A172 (cell line): ENCODE results near the gene TMSB10. TPM values are rescaled to one million over a fixed set of nuclear protein-coding genes. Genes with fewer than 3 reads are reported as not detected.
"Not testable (repeated sequence)": the region's sequence is repeated elsewhere in the genome, so short reads cannot be mapped to it uniquely, and the experiment has no call there.

ENCODE experiments used
- DNase-seq: peaks from one replicate; pipeline ENCODE4 v3.0.0-alpha.2; 2015; ENCODE audit warnings: low spot score
- total RNA-seq: library from RNA; depleted of rRNA; stranded (reverse); fragments of >200 nt; shearing (Covaris generic); gene quantifications from 2 replicates; pipeline ENCODE4 v1.2.3, GENCODE V29; 2014; rRNA removed

Gene TMSB10
- 8,628 and 10,596 TPM in 2 replicates for total RNA-seq

DNA sequence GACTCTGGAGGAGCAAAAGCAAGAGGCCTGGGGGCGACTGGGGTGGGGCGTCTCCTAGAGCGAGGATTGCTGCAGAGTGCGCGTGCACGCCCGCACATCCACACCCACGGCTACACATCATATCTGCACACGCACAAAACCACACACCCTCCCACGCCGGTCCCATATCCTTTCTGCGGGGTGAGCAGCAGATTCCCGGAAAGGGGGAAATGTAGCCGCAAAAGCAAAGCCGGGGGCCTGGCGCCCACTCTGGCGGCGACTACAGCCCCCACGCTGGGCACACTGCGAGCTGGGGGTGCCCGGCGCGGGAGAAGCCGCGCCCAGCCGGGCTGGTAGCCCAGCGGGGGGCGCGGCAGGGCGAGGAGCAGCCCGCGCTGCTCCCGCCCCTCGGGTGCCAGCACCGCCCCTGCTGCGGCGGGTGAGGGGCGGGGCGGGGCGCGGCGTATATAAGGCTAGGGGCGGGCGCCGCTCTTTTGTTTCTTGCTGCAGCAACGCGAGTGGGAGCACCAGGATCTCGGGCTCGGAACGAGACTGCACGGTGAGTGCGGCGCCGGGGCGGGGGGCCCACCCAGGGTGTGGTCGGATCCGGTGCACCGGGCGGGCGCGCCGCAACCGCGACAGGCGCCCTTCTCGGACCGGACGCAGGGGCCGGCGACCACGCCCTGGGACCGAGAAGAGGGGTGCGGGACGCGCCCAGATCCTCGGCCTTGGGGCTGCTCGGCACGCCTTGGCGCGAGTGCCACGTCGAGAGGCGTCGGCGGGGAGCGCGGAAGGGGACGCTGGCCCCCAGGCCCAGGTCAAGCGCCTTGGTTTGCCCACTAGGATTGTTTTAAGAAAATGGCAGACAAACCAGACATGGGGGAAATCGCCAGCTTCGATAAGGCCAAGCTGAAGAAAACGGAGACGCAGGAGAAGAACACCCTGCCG, at the start of gene TMSB10:
Gene TMSB10 (plus strand): TSS at position 476 of the 927 bp plus-strand sequence.
- DNase-seq = peak; percentile 84

DNA sequence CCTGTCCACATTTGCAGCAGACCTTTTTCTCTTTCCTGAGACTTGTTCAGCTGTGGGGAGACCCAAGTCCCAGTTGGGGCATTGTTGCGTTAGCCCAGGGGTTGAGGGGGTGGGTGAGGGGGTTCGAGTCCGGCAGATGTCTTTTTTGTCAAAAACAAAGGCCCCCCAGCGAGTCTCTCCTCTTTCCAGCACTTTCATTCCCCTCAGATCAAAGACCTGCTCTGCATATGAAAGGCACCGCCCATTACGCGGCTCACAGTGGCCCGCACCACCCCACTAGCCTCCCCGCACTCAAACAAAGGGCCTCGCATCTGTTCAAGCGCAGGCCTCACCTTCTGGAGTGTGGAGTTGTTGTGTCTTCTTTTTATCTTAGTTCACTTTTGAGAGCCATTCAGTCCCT, 49.7 kb upstream of the TMSB10 start:
- DNase-seq = no peak

DNA sequence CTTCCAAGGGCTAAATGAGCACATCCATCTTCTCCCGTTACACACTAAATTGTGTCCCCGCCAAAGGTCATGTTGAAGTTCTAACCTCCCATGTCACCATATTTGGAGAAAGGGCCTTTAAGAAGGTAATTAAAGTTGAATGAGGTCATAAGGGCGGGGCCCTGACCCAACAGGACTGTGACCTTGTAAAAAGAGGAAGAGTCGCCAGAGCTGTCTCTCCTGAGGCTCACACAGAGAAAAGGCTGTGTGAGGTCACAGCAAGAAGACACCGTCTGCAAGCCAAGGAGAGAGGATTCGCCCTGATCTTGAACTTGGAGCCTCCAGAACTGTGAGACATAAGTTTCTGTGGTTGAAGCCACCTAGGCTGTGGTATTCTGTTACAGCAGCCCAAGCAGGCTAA, 48.7 kb upstream of the TMSB10 start:
- no peak for DNase-seq

DNA sequence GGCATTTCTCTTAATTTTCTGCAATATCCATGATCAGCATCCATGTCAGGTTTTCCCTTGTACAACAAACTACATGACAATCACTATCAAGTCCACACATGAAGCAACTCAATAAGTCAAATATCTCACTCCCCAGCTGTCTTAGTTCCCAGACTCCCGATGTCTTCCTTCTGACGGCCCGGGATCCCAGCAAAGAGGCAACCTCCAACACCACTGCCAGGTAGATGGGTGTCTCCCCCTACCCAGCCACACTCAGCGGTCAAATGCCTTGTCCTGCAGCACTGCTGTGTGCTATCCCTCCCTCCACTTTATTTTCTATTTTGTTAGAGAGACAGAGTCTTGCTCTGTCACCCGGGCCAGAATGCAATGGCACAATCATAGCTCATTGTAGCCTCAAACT, 47.9 kb upstream of the TMSB10 start:
- DNase-seq = no peak

DNA sequence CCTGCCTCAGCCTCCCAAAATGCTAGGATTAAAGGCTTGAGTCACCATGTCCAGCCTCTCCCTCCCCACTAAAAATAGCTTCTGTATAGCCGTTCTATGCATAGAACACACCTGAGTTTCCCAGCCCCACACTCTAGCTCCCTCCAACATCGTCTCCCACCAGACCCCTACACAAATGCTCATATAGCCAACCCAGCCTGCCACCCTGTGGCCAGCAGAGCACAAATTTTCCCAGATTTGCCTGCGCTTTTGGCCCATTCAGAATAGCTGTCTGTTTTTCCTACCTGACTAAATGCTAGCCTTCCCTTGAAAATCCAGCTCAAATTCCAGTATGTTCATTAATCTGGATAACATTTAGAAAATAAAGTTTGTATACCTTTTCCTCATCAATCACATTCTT, 47.3 kb upstream of the TMSB10 start:
- DNase-seq = no peak

DNA sequence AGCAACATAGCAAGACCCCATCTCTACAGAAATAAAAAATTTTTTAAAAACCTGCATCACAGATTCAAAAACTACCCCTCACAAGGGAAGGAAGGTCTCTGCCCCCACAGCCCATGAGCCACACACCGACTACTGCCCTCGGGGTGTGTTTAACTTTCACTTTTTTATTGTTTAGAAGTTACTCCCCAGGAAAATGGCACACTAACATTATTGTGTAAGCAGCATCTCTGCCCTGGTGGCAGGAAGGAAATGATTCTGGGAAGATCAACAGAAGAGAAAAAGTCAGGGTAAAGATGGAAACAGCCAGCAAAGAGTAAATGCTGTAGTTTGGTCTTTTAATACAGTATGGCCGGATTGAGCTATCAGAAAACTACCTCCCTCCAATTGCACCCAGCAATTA, 46.5 kb upstream of the TMSB10 start:
- DNase-seq = no peak

DNA sequence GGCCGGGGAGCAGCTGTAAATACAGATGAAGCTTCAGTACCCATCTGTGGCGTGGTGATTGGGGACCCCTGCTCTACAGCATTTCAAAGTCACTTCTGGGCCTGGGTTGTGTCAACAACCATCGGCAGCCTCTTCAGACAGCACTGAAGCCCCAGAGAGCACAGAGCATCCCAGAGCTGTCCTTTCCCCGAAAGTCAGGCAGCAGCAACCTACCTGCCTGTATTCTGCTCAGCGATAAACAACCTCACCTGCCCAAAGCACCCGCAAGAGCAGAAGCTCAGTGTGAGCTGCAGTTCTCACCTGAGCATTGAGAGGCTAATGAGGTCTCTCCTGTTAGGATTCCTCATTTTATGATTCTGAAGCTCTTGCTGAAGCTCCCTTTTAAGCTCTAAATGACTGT, 43.9 kb upstream of the TMSB10 start:
- no peak for DNase-seq

DNA sequence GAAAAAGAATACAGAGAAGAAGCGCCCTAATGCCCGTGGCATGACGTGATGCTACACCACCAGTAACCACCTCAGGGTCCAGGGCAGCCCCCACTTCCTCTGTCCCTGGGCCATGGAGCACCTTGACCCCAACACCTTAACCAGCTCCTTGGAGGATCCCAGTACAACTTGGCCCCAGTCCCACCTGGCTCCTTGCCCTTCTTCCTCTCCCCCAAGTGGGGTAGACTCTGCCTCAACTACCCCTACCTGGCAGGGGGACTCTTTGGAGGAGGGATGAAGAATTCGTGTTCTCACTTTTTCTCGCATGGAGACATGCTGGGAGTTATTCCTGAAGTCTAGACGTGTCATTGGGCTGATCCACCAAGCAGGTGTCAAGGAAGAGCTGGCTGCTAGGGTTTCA, 43.5 kb upstream of the TMSB10 start:
- DNase-seq = no peak

DNA sequence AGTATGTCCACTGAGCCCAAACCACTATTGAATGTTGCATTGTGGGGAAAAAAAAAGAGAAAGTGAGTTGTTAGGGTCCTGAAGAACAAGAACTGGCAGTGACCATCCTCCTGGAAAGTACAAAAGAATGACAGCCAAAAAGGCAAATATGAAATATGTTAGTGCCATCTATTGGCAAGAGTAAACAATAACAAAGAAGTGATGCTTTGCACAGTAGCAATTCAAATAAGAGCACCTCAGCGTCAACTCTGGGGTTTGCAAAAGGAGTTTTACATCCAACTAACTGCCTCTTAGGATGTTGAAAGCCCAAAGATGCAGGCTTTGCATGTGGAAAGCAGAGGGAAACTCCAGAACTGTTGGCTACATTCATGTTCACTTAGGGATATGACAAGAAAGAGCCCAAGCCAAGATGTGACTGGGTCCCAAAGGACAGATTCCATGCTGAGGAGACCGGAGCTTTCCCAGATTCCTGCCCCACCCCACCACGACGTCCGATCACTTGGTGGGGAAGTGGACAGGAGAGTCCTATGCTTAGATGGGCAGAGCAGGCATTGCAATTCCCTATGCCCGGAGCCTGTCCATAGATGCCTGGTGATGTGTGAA, 40.2 kb upstream of the TMSB10 start:
- DNase-seq = peak; percentile 26

DNA sequence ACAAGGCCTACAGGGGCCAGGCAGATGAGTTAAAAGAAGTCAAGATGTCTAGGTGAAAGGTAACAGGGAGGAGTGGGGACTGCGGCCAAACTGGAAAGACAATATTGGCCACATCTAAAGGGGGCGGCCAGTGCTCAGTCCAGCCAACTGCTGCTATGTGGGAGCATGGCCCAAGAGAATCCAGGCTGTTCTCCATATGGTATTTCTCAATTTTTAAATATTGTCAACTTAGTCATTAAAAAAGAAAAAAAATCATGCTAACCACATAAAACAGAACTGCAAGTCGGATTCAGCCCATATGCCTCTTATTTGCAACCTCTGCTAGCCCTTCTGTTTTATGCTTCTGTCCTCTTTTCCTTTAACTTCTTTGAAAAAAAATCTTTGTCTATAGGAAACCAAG, 39.3 kb upstream of the TMSB10 start:
- no peak for DNase-seq

DNA sequence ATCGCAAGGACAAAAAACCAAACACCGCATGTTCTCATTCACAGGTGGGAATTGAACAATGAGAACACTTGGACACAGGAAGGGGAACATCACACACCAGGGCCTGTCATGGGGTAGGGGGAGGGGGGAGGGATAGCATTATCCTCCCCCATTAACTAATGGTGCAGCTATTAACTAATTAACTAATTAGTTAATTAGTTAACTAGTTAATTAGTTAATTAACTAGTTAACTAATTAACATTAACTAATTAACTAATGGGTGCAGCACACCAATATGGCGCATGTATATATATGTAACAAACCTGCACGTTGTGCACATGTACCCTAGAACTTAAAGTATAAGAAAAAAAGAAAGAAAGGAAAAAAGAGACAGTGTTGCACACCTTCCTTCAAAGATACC, 37.1 kb upstream of the TMSB10 start:
- DNase-seq = not testable (repeated sequence)

DNA sequence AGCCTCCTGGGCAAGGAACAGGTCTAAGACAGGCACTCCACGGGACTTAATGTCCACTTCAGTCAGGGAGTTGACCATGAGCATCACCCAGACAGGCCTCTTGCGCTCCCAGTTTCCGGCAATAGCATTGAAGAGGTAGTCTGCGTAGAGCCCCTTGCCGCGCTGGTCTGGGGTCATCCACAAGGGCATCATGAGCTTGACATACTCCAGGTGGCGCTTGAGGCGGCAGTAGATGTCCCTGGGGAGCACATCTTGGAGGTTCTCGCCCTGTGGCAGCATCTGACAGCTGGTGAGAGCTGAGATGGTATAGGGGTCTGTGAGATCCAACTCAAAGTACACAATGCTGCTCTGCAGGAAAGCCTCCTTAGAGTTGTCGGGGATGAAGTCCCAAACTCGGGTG, 35.1 kb upstream of the TMSB10 start:
- DNase-seq = no peak

DNA sequence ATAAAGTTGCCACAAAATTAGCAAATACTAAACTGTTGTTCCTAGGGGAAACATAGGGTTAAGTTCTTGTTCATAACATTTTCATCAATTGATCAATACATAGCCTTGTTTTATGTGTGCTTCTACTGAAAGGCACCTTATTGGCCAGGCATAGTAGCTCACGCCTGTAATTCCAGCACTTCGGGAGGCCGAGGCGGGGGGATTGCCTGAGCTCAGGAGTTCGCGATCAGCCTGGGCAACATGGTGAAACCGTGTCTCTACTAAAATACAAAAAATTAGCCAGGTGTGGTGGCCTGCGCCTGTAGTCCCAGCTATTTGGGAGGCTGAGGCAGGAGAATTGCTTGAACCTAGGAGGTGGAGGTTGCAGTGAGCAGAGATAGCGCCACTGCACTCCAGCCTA, 32.8 kb upstream of the TMSB10 start:
- not testable (repeated sequence) for DNase-seq

DNA sequence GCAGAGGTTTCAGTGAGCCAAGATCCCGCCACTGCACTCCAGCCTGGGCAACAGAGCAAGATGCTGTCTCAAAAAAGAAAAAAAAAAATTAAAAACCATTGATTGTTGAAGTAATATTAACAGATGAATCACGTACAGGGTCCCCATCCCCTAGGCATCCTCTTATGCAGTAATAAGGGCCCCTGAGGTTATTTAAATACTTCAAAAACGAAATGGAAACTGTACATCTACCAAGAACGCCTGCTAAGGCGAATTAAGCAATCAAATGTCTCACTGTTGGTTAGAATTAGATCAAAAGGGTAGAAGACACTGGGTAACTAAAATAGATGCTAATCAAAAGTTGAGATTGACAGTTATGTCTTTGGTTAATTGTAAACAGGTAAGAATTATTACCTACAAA, 32.1 kb upstream of the TMSB10 start:
- DNase-seq = no peak

DNA sequence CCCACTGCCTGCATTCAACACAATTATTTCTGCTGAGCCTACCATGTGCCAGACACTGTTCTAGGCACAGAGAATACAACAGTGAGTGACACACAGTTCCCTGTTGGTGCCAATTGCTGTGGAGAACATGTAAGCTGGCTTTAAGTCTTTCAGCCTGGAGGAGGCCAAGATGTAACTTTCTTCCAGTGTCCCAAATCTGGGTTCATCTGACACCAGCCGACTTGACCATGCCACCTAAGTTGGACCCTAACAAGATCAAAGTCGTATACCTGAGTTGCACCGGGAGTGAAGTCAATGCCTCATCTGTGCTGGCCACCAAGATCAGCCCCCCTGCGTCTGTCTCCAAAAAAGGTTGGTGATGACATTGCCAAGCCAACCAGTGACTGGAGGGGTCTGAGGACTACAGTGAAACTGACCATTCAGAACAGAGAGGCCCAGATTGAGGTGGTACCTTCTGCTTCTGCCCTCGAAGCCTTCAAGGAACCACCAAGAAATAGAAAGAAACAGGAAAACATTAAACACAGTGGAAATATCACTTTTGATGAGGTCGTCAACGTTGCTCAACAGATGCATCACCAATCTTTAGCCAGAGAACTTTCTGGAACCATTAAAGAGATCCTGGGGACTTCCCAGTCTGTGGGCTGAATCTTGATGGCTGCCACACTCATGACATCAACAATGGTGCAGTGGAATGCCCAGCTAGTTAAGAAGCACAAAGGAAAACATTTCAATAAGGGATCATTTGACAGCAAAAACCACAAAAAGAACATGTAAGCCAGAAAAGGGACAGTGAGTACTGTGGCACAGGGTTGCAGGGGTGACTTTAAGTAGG, 30.9 kb upstream of the TMSB10 start:
- DNase-seq = no peak

DNA sequence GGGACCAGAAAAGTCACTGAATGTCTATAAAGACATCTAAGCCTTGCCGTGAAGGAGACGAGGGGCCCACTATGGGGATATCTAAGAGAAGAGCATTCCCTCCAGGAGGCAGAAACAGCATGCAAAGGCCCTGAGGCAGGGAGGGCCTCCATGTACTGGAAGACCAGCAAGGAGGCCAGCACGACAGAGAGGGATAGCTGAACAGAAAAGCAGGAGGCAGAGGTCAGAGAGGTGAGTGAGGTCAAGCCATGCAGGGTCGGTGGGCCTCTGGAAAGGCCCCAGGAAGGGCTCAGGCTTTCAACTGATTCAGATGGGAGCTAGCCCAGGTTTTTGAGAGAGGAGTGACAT, 30.3 kb upstream of the TMSB10 start:
- DNase-seq = no peak

DNA sequence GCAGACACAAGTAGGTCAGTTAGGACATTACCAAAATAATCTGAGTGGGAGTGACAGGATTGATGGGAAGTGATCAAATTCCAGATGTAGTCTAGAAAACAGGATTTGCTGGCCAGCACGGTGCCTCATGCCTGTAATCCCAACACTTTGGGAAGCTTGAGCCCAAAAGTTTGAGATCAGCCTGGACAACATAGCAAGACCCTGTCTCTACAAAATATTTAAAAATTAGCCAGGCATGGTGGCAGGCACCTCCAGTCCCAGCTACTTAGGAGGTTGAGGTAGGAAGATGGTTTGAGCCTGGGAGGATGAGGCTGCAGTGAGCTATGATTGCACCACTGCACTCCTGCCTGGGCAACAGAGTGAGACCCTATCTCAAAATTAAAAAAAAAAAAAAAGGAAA, 29.8 kb upstream of the TMSB10 start:
- not testable (repeated sequence) for DNase-seq

DNA sequence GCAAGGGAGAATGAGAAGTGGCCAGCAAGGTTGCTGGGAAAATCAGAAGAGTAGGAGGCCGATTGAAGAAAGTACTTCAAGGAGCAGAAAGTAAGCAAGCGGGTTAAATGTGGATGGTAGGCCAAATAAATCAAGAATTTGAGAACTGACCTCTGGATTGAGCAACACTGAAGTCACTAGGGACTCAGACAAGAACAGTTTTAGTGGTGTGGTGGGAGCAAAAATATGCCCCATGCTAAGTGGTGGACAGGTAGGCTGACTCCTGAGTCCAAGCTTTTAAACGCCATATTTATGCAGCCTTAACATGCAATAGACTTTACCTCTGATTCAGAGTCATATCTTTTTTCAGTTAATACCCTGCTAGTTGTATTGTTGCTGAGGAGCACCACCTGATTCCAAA, 29.1 kb upstream of the TMSB10 start:
- no peak for DNase-seq

DNA sequence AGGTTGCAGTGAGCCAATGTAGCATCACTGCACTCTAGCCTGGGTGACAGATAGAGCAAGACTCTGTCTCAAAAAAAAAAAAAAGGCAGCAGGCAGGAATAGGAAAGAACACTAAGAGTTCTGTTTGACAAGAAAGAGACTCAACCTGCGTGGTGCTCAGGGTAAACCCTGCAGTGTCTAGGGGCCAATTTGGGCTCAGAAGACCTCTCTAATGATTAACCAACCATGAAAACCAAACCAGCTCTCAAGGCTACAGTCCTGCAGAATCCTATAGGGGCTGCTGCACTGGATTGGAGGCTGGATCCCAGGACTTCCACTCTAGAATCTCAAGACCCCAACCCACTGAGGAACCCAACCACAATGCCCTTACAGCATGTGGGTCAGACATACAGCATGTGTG, 27.0 kb upstream of the TMSB10 start:
- DNase-seq = no peak

DNA sequence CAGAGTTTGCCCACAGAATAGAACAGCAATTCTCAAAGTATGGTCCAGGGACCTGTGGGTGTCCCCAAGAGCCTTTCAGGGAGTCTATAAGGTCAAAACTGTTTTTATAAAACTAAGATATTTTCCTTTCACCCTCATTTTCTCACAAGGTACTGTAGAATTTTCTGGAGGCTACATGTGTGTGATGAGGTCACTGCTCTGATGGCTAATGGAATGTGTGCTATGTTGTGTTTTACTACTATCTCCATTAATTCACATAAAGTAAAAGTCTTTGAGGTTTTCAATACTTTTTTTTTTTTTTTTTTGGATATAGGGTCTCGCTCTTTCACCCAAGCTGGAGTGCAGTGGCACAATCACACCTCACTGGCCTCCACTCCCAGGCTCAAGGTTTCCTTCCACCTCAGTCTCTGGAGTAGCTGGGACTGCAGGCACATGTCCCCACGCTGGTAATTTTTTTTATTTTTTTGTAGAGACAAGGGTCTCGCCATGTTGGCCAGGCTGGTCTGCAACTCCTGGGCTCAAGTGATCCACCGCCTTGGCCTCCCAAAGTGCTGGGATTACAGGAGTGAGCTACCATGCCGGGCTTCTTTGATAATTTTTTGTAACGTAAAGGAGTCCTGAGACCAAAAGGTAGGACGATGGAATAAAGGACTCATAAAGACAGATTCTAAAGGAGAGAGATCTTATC, 26.4 kb upstream of the TMSB10 start:
- no peak for DNase-seq

DNA sequence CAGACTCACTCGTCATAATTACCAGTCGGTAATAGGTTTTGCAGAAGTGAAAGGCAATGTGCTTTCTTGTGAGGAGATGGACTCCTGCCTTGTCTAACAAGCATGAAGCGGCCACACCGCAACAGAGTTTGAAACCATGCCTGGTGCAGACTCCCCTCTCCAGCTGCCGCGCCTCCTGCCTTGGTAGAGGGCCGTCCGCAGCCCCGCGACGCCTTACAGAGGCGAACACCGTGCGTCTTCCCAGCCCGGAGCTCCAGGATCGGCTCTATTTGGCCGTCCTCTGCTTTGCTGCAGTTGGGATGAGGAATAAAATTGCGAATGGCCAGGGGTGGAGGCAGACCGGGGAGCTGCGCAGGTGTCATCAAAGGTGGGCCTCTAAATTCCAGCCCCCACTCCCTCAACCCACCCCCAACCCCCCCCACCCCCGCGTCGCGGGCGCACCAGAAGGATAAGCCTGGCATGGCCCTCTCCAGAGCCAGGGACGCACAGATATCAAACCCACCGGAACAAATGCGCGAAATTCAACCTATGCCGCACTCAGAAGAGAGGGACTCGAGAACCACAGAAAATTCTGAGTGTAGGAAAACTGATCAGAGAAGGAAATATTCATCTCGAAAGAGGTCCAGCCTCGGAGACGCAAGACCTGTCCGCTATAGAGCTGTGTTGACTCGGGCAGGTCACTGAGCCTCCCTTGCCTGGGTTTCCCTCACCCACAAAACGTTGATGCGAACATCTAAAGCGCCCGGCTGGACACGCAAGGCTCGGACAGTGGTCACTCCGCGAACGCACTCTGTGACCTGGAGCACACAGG, 25.7 kb upstream of the TMSB10 start:
- no peak for DNase-seq
